DOHH2 (cell line): ENCODE measurements around the gene SLC2A4RG.

ENCODE experiments used
- CTCF ChIP-seq: fragments of 200-600 bp; sonication (generic); IDR thresholded peaks from one replicate; pipeline ENCODE4 v1.5.1; 2014; ENCODE audit warnings: antibody characterized with exemption, mild to moderate bottlenecking, low read depth, low read length; ENCODE audit not compliant: poor library complexity, severe bottlenecking
- EZH2phosphoT487 ChIP-seq: fragments of 200-600 bp; sonication (generic); IDR thresholded peaks from 2 replicates; pipeline ENCODE4 v1.6.1; 2017; ENCODE audit warnings: borderline replicate concordance, mild to moderate bottlenecking, antibody characterized with exemption, low read length, moderate library complexity, mixed read lengths

GRCh38 chr20:63778857-63779256 is 39.3 kb downstream of the SLC2A4RG start:
- TF ChIP-seq CTCF: no peak
- no peak for TF ChIP-seq EZH2phosphoT487
